EL (cell line): ENCODE results near the gene AQP4.

Experiments
- DNase-seq: peaks from one replicate; pipeline ENCODE4 v3.0.0-alpha.2; 2016

The AQP4 gene

GRCh38 chr18:26832302-26832701 lies 33.2 kb downstream of the AQP4 start:
- no peak for DNase-seq

DNA sequence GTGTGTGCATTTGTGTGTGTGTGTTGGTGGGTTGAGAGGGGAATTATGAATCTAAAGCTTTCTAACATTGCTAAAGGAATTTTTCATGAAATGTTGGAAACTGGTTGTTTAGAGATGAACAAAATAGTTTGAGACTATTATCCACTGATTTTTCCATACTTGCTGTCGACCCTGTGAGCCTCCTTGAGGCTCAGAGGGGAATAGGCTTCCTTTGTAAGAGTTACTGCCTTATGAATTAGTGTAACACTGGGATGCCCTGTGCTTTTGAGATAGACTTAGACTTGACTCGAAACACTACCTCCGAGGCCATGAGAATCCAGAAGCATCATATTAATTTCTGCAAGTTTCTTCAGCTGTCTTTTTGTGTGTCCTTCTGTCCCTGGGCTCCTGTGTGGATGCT lies 37.9 kb downstream of the AQP4 start:
- DNase-seq: no peak

DNA sequence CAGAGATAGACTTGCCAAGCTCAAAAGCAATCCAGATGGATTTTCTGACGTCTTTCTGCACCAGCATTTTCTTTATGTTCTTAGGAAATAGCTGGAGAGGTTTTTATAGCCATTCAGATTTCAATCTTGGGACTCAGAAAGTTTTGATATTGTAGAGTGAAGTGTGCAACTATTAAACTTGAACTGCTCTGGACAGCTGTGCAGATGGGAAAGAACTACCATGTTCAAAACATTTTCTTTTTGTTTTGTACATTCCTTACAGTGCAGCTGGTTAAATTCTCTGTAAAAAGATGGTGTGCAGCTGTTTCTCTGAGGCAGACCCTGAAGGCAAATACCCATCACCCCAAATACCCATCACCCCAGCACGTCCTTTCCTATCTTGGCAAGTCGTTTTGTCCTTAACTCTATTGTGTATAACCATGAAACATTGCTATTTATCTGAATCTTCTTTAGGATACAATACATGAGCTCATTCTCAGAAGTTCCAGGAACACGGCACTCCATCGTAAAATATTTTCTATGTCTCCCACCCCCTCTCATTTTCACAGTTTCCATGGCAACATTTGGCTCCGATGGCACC lies 38.8 kb downstream of the AQP4 start:
- DNase-seq: no peak

- no peak for DNase-seq
Observed at GRCh38 chr18:26821181-26821580, 44.3 kb downstream of the AQP4 start.

DNA sequence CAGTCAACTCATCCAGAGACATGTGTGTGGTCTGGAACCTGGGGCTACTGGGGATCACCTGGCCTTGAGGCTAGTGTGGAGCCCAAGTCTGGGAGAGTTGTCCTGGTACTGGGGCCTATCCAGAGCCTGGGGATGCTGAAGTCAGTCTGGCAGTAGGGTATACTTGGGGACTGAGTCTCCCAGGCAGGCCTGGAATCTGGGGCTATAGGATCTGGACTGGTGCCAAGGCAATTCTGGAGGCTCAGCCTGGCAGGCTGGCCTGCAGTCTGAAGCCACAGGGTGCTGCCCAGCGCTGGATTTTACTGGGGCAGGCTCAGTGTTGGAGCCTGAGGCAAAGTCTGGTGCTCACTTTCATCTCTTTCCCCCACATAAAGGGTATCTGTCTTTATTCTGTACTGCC lies 46.5 kb downstream of the AQP4 start:
- DNase-seq: no peak

DNA sequence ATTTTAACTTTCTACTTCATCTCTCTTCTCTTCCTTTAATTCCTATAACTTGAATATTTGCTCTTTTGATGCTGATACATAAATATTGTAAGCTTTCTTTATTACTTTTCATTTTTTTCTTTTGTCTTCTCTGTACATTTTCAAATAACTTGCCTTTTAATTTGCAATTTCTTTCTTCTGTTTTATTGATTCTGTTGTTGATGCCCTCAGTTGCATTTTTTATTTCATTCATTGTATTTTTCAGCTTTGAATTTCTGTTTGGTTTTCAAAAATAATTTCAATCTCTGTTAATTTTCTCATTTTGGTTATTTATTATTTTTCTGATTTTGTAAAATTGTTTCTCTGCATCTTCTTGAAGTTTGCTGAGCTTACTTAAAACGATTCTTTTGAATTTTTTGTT lies 47.0 kb downstream of the AQP4 start:
- no peak for DNase-seq

DNA sequence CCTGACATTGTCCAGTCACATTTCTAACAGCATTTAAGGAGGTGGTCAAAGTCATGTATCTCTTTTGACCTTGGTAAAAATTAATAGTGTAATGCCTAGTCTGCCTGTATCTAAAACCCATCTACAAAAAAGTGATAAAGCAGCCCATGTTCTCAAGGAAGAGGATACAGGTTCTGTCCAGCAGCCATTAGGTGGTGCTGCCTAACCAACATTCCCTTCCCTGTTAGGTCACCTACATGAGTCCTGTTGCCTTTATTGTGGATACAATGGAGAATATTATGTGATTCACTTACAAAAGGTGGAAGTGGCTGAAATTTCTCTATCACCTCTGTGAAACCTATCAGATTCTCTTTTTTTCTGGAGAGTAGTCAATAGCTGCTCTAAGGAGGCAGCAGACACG lies 52.5 kb downstream of the AQP4 start:
- DNase-seq: peak; percentile 2

GRCh38 chr18:26812462-26812861 lies 53.0 kb downstream of the AQP4 start:
- DNase-seq: no peak

GRCh38 chr18:26809346-26809745 lies 56.2 kb downstream of the AQP4 start:
- no peak for DNase-seq

GRCh38 chr18:26806224-26806623 lies 59.3 kb downstream of the AQP4 start:
- DNase-seq: no peak

- DNase-seq: no peak
Observed at GRCh38 chr18:26804519-26804918, 61.0 kb downstream of the AQP4 start.

DNA sequence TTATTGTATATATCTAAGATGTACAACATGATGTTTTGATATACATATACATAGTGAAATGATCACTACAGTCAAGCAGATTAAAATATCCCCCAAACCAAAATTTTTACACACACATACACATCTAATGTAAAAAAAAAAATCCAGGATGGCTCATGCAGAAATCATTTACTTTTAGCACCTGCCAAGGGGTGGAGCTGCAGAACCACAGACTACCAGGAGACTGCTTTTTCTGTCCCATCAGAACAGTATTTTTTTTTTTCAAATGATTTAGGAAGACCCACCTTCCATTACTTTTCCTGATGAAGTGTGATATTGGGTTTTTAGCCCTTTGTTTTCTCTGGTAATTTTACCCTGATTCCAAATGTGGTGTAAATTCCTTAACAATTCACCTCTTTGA lies 61.9 kb downstream of the AQP4 start:
- DNase-seq: no peak

- DNase-seq: no peak
Observed at GRCh38 chr18:26802330-26803200, 62.9 kb downstream of the AQP4 start.
